ENCODE measurements around the gene ZBP1.

The ZBP1 gene

GRCh38 chr20:57558614-57559288 lies 61.5 kb downstream of the ZBP1 start:
- no peak for DNase-seq (ENCODE audit: low read depth in 2 of 2)

- DNase-seq (ENCODE audit: low read depth in 2 of 2), result no peak
These were observed 62.2 kb downstream of the ZBP1 start for GRCh38 chr20:57557926-57558613.

DNA sequence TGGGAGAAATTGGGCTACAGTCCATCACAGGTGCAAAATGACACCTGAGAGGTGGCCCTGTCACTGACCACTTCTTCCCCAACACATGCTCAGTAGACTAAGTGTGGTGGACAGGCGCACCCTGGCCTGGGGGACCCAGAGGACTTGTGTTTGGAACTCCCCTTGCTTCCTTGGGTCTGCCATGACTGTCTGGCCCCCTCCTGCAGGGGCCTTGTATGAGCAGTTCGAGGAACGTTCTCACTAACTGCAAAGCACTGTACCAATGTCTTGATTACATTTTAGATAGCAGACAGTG lies 63.3 kb downstream of the ZBP1 start:
- DNase-seq (ENCODE audit: low read depth in 2 of 2), result no peak

DNA sequence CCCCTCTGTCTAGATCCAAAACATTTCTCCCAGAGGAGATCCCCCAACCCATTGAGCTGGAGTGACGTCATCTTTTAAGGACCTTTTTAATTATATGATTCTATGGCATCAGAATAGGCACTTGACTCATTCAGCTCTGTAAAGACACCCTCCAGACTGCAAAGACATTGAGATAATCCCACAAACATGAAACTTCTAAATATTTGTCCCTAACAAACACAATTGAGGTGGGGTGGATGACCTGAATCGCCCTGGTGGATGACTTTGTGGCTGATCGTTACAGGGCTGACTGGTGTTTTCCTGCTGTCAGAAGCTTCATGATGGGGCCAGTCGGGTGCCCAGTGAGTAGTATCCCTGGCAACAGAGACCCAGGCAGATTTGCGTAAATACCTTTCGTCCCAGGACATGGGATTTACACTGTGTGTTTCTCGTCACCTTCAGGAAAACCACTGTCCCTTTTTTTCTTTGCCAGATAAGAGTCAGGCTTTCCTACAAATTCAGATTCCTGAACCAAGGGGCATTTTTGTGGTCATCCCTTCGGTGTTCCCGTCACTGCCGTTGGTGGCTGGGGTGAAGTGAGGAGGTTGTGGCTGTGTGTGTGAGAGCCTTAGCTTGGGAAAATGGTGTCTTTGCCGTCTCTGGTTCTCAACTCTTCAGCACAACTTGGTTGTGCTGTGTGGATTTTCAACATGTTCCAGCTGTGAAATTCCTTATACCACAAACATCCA lies 64.6 kb downstream of the ZBP1 start:
- DNase-seq (ENCODE audit: low read depth in 2 of 2), result no peak

Measured in stimulated activated CD8-positive, alpha-beta memory T cell treated with anti-CD3 and anti-CD28 coated beads, Interleukin-7, amount 100 ng/mL, for 4 hours (primary cell).